Parathyroid adenoma (tissue), 2 donors: ENCODE measurements around the gene RDH14.

ENCODE experiments used
- H2AFZ ChIP-seq: fragments of 300-600 bp; sonication (generic); one replicate; pipeline ENCODE4 v1.7.0; 2017; ENCODE audit warnings: antibody characterized with exemption, mild to moderate bottlenecking
- H3K27ac ChIP-seq: fragments of 300-600 bp; sonication (generic); one replicate; pipeline ENCODE4 v1.7.0; 2017
- H3K27me3 ChIP-seq: fragments of 300-600 bp; sonication (generic); one replicate; pipeline ENCODE4 v1.7.0; 2017; ENCODE audit warnings: low read length; ENCODE audit not compliant: control insufficient read depth, insufficient read depth
- H3K36me3 ChIP-seq: fragments of 300-600 bp; sonication (generic); one replicate; pipeline ENCODE4 v1.7.0; 2017; ENCODE audit warnings: low read length; ENCODE audit not compliant: control insufficient read depth, insufficient read depth
- H3K4me1 ChIP-seq: fragments of 300-600 bp; sonication (generic); one replicate; pipeline ENCODE4 v1.7.0; 2017; ENCODE audit warnings: control low read depth
- H3K4me2 ChIP-seq: fragments of 300-600 bp; sonication (generic); one replicate; pipeline ENCODE4 v1.7.0; 2017; ENCODE audit warnings: low read length
- H3K4me3 ChIP-seq: fragments of 300-600 bp; sonication (generic); one replicate; pipeline ENCODE4 v1.7.0; 2017; ENCODE audit warnings: low read depth, low read length
- H3K79me2 ChIP-seq: fragments of 300-600 bp; sonication (generic); one replicate; pipeline ENCODE4 v1.7.0; 2017; ENCODE audit warnings: control low read depth
- H3K9ac ChIP-seq: fragments of 300-600 bp; sonication (generic); one replicate; pipeline ENCODE4 v1.7.0; 2017; ENCODE audit warnings: mild to moderate bottlenecking
- H3K9me3 ChIP-seq: fragments of 300-600 bp; sonication (generic); one replicate; pipeline ENCODE4 v1.7.0; 2017; ENCODE audit warnings: low read length; ENCODE audit not compliant: control insufficient read depth
- TF ChIP-seq, protein P1 (sequence below): fragments of 300-600 bp; sonication (generic); IDR thresholded peaks from one replicate; pipeline ENCODE4 v1.7.0; 2017; ENCODE audit warnings: antibody characterized with exemption, mild to moderate bottlenecking
- donor health status: primary hyperparathyroidism.

Gene RDH14

GRCh38 chr2:18551623-18552022 is 8.8 kb downstream of the RDH14 start:
- H3K27ac ChIP-seq = no peak overlapping the region
- no peak overlapping the region for H3K4me3 ChIP-seq
- TF ChIP-seq, protein P1, sequence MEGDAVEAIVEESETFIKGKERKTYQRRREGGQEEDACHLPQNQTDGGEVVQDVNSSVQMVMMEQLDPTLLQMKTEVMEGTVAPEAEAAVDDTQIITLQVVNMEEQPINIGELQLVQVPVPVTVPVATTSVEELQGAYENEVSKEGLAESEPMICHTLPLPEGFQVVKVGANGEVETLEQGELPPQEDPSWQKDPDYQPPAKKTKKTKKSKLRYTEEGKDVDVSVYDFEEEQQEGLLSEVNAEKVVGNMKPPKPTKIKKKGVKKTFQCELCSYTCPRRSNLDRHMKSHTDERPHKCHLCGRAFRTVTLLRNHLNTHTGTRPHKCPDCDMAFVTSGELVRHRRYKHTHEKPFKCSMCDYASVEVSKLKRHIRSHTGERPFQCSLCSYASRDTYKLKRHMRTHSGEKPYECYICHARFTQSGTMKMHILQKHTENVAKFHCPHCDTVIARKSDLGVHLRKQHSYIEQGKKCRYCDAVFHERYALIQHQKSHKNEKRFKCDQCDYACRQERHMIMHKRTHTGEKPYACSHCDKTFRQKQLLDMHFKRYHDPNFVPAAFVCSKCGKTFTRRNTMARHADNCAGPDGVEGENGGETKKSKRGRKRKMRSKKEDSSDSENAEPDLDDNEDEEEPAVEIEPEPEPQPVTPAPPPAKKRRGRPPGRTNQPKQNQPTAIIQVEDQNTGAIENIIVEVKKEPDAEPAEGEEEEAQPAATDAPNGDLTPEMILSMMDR = no peak
- no peaks in the 10 kb centered on the region for H3K9me3 ChIP-seq
- no peaks in the 10 kb centered on the region for H3K36me3 ChIP-seq
- no peak overlapping the region for H3K9ac ChIP-seq
- peaks cover 40% of the 10 kb centered on the region for H3K79me2 ChIP-seq
- H3K4me1 ChIP-seq = peaks cover 6% of the 10 kb centered on the region
- no peak overlapping the region for H2AFZ ChIP-seq
- no peaks in the 10 kb centered on the region for H3K27me3 ChIP-seq
- no peak overlapping the region for H3K4me2 ChIP-seq

- no peak overlapping the region for H3K27ac ChIP-seq
- H3K9me3 ChIP-seq = no peaks in the 10 kb centered on the region
- H3K36me3 ChIP-seq = no peaks in the 10 kb centered on the region
- H2AFZ ChIP-seq = no peak overlapping the region
- H3K79me2 ChIP-seq = peaks cover 40% of the 10 kb centered on the region
- no peak overlapping the region for H3K4me2 ChIP-seq
- H3K4me1 ChIP-seq = peaks cover 6% of the 10 kb centered on the region
- TF ChIP-seq, protein P1 = no peak
- no peaks in the 10 kb centered on the region for H3K27me3 ChIP-seq
- H3K9ac ChIP-seq = no peak overlapping the region
- H3K4me3 ChIP-seq = no peak overlapping the region
Observed at GRCh38 chr2:18551169-18551568, 9.3 kb downstream of the RDH14 start.

DNA sequence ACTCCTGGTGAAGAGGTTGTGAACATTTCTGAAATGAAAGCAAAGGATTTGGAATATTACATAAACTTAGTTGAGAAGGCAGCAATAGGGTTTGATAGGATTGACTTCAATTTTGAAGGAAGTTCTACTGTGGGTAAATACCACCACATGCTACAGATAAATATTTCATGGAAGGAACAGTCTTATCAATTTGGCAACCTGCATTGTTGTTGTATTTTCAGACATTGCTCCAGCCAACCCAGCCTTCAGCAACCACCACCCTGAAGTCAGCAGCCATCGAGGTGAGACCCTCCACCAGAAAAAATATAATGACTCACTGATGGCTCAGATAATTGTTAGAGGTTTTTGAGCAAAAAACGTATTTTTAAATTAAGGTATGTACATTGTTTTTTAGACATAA is 10.0 kb downstream of the RDH14 start:
- Histone ChIP-seq H2AFZ (no peak overlapping the region), H3K27me3 (no peaks in the 10 kb centered on the region), H3K4me1 (peaks cover 6% of the 10 kb centered on the region)

GRCh38 chr2:18549083-18549482 is 11.4 kb downstream of the RDH14 start:
- Histone ChIP-seq H3K27me3 (no peaks in the 10 kb centered on the region), H2AFZ (no peak overlapping the region), H3K36me3 (no peaks in the 10 kb centered on the region), H3K4me2 (no peak overlapping the region), H3K27ac (no peak overlapping the region), H3K9ac (no peak overlapping the region), H3K79me2 (peaks cover 36% of the 10 kb centered on the region), H3K4me3 (no peak overlapping the region), H3K9me3 (no peaks in the 10 kb centered on the region), H3K4me1 (peaks cover 6% of the 10 kb centered on the region)
- TF ChIP-seq, protein P1 = no peak

More for the DNA sequence above, 10.0 kb downstream of the RDH14 start:
- Histone ChIP-seq H3K9ac (no peak overlapping the region), H3K4me3 (no peak overlapping the region), H3K79me2 (peaks cover 40% of the 10 kb centered on the region), H3K27ac (no peak overlapping the region), H3K36me3 (no peaks in the 10 kb centered on the region), H3K9me3 (no peaks in the 10 kb centered on the region), H3K4me2 (no peak overlapping the region)
- TF ChIP-seq, protein P1 = no peak

GRCh38 chr2:18548621-18549020 is 11.8 kb downstream of the RDH14 start:
- no peak overlapping the region for H2AFZ ChIP-seq
- peaks cover 6% of the 10 kb centered on the region for H3K4me1 ChIP-seq
- no peaks in the 10 kb centered on the region for H3K27me3 ChIP-seq
- H3K79me2 ChIP-seq = peaks cover 34% of the 10 kb centered on the region
- no peak overlapping the region for H3K9ac ChIP-seq
- no peak overlapping the region for H3K4me2 ChIP-seq
- H3K27ac ChIP-seq = no peak overlapping the region
- no peaks in the 10 kb centered on the region for H3K36me3 ChIP-seq
- H3K9me3 ChIP-seq = no peaks in the 10 kb centered on the region
- TF ChIP-seq, protein P1 = no peak
- H3K4me3 ChIP-seq = no peak overlapping the region
